ENCODE data around the gene CBX2.
A peak's percentile ranks its signal among the peaks of the same experiment; 100 is the strongest.

CBX2 gene

GRCh38 chr17:79801156-79802038 is 23.4 kb downstream of the CBX2 start:
- no peak for DNase-seq

- no peak for DNase-seq
Measured at GRCh38 chr17:79802039-79802735, 24.2 kb downstream of the CBX2 start.

GRCh38 chr17:79802736-79803420 is 24.9 kb downstream of the CBX2 start:
- DNase-seq: no peak

- DNase-seq: no peak
Measured at GRCh38 chr17:79803421-79803996, 25.6 kb downstream of the CBX2 start.

GRCh38 chr17:79803997-79804855 is 26.3 kb downstream of the CBX2 start:
- DNase-seq: no peak

- DNase-seq: no peak
Measured at GRCh38 chr17:79804856-79805696, 27.1 kb downstream of the CBX2 start.

- no peak for DNase-seq
Measured at GRCh38 chr17:79806446-79806760, 28.5 kb downstream of the CBX2 start.

GRCh38 chr17:79806863-79807720 is 29.1 kb downstream of the CBX2 start:
- no peak for DNase-seq

GRCh38 chr17:79808763-79809529 is 31.0 kb downstream of the CBX2 start:
- DNase-seq: peak; percentile 44

- no peak for DNase-seq
Measured at GRCh38 chr17:79809530-79810129, 31.7 kb downstream of the CBX2 start.

- peak; percentile 91 for DNase-seq
Measured at GRCh38 chr17:79810130-79811010, 32.4 kb downstream of the CBX2 start.

GRCh38 chr17:79811011-79811867 is 33.3 kb downstream of the CBX2 start:
- DNase-seq: peak; percentile 75

GRCh38 chr17:79811868-79812352 is 34.0 kb downstream of the CBX2 start:
- peak; percentile 54 for DNase-seq

GRCh38 chr17:79812353-79813258 is 34.7 kb downstream of the CBX2 start:
- DNase-seq: no peak

- DNase-seq: no peak
Measured at GRCh38 chr17:79813297-79814126, 35.6 kb downstream of the CBX2 start.

All from SHP77 treated with DMSO at 0.1 percent for 48 hours (cell line).